Measurements from ENCODE around the gene KIF21A. TPM values are rescaled to one million over a fixed set of nuclear protein-coding genes. Genes with fewer than 3 reads are reported as not detected.

KIF21A gene
- total RNA-seq, 2 donors from 2014 or later, result 3.8 to 21.9 TPM

DNA sequence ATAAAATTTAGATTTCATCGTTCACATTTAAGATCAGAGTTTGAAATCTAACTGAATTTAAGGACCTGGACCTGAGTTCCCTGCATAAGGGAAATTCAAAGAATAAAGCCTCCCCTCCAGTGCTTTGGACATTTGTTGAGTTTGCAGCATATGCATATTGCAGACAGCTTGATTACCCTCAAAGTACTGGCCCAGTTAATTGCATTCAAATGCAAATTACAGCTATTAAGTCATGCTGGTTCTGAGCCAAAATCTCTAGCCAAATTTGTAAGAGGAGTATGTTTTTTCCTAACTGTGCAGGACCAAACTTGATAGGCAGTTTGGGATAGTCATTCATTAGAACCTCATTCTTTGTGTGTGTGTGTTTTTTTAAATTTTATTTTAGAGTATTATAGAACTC, 9.1 kb upstream of the KIF21A start:
- TF ChIP-seq CTCF (IDR thresholded peaks at IDR 0.05), result no peak
- no peak for ATAC-seq (ENCODE audit: insufficient number of reproducible peaks, low FRiP score, low read depth)
- DNase-seq (ENCODE audit: low spot score), result no peak
- H3K27ac ChIP-seq, result no peak overlapping the region
- no peaks in the 10 kb centered on the region for H3K4me1 ChIP-seq (ENCODE audit: control insufficient read depth in 1 of 2, low read depth in 2 of 2)
- H3K36me3 ChIP-seq, result no peaks in the 10 kb centered on the region
- no peaks in the 10 kb centered on the region for H3K9me3 ChIP-seq
- H3K27me3 ChIP-seq (replicated peaks; ENCODE audit: insufficient read depth), result no peaks in the 10 kb centered on the region
- no peak overlapping the region for H3K4me3 ChIP-seq

GRCh38 chr12:39448038-39448437, 5.1 kb upstream of the KIF21A start:
- H3K27ac ChIP-seq, result no peak overlapping the region
- no peak for DNase-seq (ENCODE audit: low spot score)
- no peaks in the 10 kb centered on the region for H3K4me1 ChIP-seq (ENCODE audit: control insufficient read depth in 1 of 2, low read depth in 2 of 2)
- H3K4me3 ChIP-seq, result no peak overlapping the region
- H3K27me3 ChIP-seq (replicated peaks; ENCODE audit: insufficient read depth), result no peaks in the 10 kb centered on the region
- no peaks in the 10 kb centered on the region for H3K36me3 ChIP-seq
- ATAC-seq (ENCODE audit: insufficient number of reproducible peaks, low FRiP score, low read depth), result no peak
- H3K9me3 ChIP-seq, result no peaks in the 10 kb centered on the region
- no peak for TF ChIP-seq CTCF (IDR thresholded peaks at IDR 0.05)

GRCh38 chr12:39443929-39444209, 949 bp upstream of the KIF21A start:
- no peak for TF ChIP-seq CTCF (IDR thresholded peaks at IDR 0.05)
- H3K4me1 ChIP-seq (ENCODE audit: control insufficient read depth in 1 of 2, low read depth in 2 of 2), result peaks cover 0 to 8% of the 10 kb centered on the region in 2 donors
- H3K36me3 ChIP-seq, result no peaks in the 10 kb centered on the region
- H3K27ac ChIP-seq, result peak overlapping the region in 1 of 2 donors; percentile 57
- H3K27me3 ChIP-seq (replicated peaks; ENCODE audit: insufficient read depth), result no peaks in the 10 kb centered on the region
- H3K9me3 ChIP-seq, result no peaks in the 10 kb centered on the region
- H3K4me3 ChIP-seq, result peak overlapping the region; percentile 94
- no peak for DNase-seq (ENCODE audit: low spot score)
- ATAC-seq (ENCODE audit: insufficient number of reproducible peaks, low FRiP score, low read depth), result no peak

DNA sequence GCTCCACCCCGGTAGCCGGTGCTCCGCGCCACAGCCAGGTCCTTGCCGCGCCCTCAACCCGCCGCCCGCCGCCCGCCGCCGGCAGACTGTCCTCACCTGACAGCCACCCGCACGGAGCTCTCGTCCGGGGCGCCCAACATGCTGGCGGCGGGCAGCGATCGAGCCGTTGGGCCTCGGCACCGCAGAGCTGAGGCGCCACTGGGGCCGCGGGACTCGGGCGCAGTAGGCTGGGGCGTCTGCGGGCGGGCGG, 164 bp downstream of the KIF21A start:
- H3K4me3 ChIP-seq, result peak overlapping the region; percentile 94
- H3K9me3 ChIP-seq, result no peaks in the 10 kb centered on the region
- no peaks in the 10 kb centered on the region for H3K27me3 ChIP-seq (replicated peaks; ENCODE audit: insufficient read depth)
- TF ChIP-seq CTCF (IDR thresholded peaks at IDR 0.05), result no peak
- H3K4me1 ChIP-seq (ENCODE audit: control insufficient read depth in 1 of 2, low read depth in 2 of 2), result peaks cover 0 to 8% of the 10 kb centered on the region in 2 donors
- ATAC-seq (ENCODE audit: insufficient number of reproducible peaks, low FRiP score, low read depth), result no peak
- no peak for DNase-seq (ENCODE audit: low spot score)
- H3K36me3 ChIP-seq, result no peaks in the 10 kb centered on the region
- H3K27ac ChIP-seq, result peak overlapping the region; percentile 43 to 57

DNA sequence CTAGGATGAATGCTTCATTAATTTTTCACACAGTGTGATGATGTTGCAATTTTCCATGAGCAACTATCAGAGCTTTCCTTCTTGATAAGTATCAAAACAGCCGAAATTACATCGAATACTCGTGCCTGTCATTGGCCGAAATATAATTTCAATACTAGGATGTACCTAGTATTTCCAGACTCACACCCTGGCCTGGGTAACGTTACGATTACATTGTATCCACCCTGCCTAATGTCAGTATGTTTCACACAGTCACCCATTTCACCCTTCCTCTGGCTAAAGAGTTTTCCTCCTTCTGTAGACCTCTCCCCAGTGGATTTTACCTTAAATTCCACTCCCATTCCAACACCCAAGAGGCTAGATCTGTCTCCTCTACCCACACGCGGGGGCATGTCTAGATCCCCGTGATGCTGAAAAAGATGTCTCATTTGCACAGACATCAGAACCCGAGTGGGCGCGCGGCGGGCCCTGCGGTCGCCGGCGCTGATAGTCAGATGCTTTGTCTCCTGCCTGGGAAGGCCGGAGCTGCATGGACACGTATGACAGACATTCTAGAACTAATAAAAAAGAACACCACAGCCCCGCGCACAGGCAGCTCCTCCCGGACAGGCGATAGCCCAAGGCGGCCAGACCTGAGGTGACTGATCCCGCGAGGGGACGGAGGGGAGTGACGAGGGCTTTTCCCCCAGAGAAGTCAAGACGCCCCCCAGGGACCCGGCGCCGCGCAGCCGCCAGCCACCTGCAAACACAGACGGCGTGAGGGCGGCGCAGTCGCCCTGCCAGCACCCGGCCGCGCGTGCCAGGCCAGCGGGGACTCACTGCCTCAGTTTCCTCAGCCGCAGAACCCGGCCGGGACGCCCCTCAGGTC, 723 bp downstream of the KIF21A start:
- no peak for TF ChIP-seq CTCF (IDR thresholded peaks at IDR 0.05)
- Histone ChIP-seq H3K4me1 (ENCODE audit: control insufficient read depth in 1 of 2, low read depth in 2 of 2) (peaks cover 0 to 8% of the 10 kb centered on the region in 2 donors), H3K4me3 (peak overlapping the region; percentile 94), H3K27me3 (replicated peaks; ENCODE audit: insufficient read depth) (no peaks in the 10 kb centered on the region), H3K27ac (peak overlapping the region; percentile 43 to 57), H3K9me3 (no peaks in the 10 kb centered on the region), H3K36me3 (no peaks in the 10 kb centered on the region)
- no peak for ATAC-seq (ENCODE audit: insufficient number of reproducible peaks, low FRiP score, low read depth)
- DNase-seq (ENCODE audit: low spot score), result no peak
